Measurements from ENCODE around the gene KIF21B.
"Not testable (repeated sequence)": the region's sequence is repeated elsewhere in the genome, so short reads cannot be mapped to it uniquely, and the experiment has no call there.

Gene KIF21B

GRCh38 chr1:200958597-200958996 lies 64.9 kb downstream of the KIF21B start:
- no peak for DNase-seq (ENCODE audit: insufficient read length, low spot score)
- FAIRE-seq, result no peak

- FAIRE-seq (no peak), DNase-seq (ENCODE audit: insufficient read length, low spot score) (no peak)
Observed at GRCh38 chr1:200954434-200954833, 69.1 kb downstream of the KIF21B start.

GRCh38 chr1:200951016-200951415 lies 72.5 kb downstream of the KIF21B start:
- FAIRE-seq, result no peak
- no peak for DNase-seq (ENCODE audit: insufficient read length, low spot score)

- no peak for DNase-seq (ENCODE audit: insufficient read length, low spot score)
- FAIRE-seq, result no peak
Observed at GRCh38 chr1:200949626-200950025, 73.9 kb downstream of the KIF21B start.

- FAIRE-seq (no peak), DNase-seq (ENCODE audit: insufficient read length, low spot score) (no peak)
Observed at GRCh38 chr1:200947059-200947566, 76.4 kb downstream of the KIF21B start.

DNA sequence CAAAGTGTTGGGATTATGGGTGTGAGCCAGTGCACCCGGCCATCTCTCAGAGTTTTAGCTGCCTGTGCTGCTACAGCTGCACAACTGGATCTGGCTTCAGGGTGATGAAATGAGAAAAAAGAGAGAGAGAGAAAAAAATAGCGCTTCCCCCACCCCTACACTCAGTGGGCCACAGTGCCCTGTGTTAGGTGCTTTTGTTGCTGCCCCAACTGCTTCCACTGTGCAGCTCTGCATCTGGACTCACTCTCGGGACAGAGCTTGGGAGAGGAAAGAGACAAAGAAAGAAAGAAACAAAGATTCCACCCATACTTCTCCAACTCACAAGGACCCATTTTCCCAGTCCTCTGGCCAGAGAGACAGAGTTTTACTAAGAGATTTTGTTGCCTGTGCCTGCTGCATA lies 78.4 kb downstream of the KIF21B start:
- FAIRE-seq, result no peak
- DNase-seq (ENCODE audit: insufficient read length, low spot score), result no peak

- DNase-seq (ENCODE audit: insufficient read length, low spot score) (no peak), FAIRE-seq (no peak)
Observed at GRCh38 chr1:200938955-200939354, 84.6 kb downstream of the KIF21B start.

DNA sequence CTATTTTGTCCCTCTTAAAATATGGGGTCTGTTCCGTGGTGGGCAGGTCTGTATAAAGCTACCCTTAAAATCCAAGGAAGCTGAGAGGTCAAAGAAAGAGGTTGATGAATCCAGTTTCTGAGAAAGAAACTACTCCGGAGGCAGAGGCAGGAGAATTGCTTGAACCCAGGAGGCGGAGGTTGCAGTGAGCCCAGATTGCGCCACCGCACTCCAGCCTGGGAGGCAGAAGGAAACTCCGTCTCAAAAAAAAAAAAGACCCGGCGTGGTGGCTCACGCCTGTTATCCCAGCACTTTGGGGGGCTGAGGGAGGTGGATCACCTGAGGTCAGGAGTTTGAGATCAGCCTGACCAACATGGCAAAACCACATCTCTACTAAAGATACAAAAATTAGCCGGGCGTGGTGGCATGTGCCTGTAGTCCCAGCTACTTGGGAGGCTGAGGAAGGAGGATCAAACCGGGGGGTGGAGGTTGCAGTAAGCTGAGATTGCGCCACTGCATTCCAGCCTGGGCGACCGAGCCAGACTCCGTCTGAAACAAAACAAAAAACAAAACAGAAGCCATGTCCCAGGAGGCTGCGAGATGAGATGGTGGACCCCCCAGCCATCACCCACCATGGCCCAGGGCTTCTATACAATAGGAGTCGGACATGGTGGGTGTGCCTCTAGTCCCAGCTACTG lies 88.1 kb downstream of the KIF21B start:
- DNase-seq (ENCODE audit: insufficient read length, low spot score); FAIRE-seq: not testable (repeated sequence)

GRCh38 chr1:200934676-200935245 lies 88.8 kb downstream of the KIF21B start:
- FAIRE-seq (no peak), DNase-seq (ENCODE audit: insufficient read length, low spot score) (no peak)

- DNase-seq (ENCODE audit: insufficient read length, low spot score), result no peak
- FAIRE-seq, result no peak
Observed at GRCh38 chr1:200931776-200932175, 91.7 kb downstream of the KIF21B start.

GRCh38 chr1:200930285-200930684 lies 93.2 kb downstream of the KIF21B start:
- not testable (repeated sequence) for DNase-seq (ENCODE audit: insufficient read length, low spot score); FAIRE-seq

- DNase-seq (ENCODE audit: insufficient read length, low spot score), result no peak
- FAIRE-seq, result no peak
Observed at GRCh38 chr1:200929530-200930278, 93.8 kb downstream of the KIF21B start.

GRCh38 chr1:200925831-200926230 lies 97.7 kb downstream of the KIF21B start:
- FAIRE-seq, result no peak

DNA sequence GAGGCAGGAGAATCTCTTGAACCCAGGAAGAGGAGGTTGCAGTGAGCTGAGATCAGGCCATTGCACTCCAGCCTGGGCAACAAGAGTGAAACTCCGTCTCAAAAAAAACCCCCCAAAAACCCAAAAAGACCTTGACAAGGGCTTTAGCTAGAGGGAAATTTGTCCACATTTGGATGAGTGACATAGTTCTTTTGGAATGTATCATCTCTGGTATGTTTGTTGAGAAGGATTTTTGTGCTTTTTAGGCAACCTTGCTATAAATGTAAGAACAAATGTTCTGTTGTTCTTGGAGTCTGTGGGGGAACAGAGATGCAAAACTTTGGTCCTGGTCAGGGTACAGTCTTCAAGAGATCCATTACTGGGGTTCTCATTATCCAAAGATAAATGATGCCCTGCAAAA lies 99.9 kb downstream of the KIF21B start:
- DNase-seq (ENCODE audit: insufficient read length, low spot score), result no peak
- FAIRE-seq, result no peak

More at GRCh38 chr1:200925831-200926230, 97.7 kb downstream of the KIF21B start:
- no peak for DNase-seq (ENCODE audit: insufficient read length, low spot score)

DNA sequence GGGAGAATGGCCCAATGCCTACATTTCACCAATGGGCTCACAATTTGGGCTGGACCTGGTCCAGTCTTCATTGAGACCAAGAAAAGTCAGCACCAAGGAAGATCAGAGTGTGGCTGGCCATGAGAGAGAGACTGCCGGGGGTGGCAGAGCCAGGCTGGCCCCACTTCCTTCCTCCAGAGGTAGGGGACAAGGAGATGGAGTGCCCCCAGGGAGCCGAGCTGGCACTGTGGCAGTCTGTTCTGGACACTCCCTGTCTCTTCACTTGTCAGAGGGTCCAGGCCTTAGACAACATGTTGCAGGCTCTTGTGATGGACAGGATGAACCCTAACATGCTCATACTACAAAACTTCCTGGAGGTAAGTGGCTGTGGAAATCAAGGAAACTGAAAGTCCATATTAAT lies 101.1 kb downstream of the KIF21B start:
- DNase-seq (ENCODE audit: insufficient read length, low spot score) (no peak), FAIRE-seq (no peak)

GRCh38 chr1:200921571-200922110 lies 101.9 kb downstream of the KIF21B start:
- no peak for FAIRE-seq
- DNase-seq (ENCODE audit: insufficient read length, low spot score), result no peak
